ENCODE data around the gene TSSC4. TPM values are rescaled to one million over a fixed set of nuclear protein-coding genes. Genes with fewer than 3 reads are reported as not detected.
A peak's percentile ranks its signal among the peaks of the same experiment; 100 is the strongest.

The TSSC4 gene
- polyA plus RNA-seq, 3 donors: 28.1 to 74.6 (median 52.0) TPM

- Histone ChIP-seq H3K9me3 (replicated peaks in 1 of 2; ENCODE audit: control insufficient read depth in 1 of 2, insufficient read depth in 1 of 2, low read length in 2 of 2) (no peaks in the 10 kb centered on the region), H3K4me3 (replicated peaks in 1 of 3; ENCODE audit: low read depth in 2 of 3, low read length in 3 of 3) (no peak overlapping the region), H3K9ac (ENCODE audit: insufficient read depth, low read length, poor library complexity, severe bottlenecking) (no peak overlapping the region), H3K4me2 (replicated peaks; ENCODE audit: extremely low read depth, low read length, poor library complexity, severe bottlenecking) (no peak overlapping the region), H3K4me1 (ENCODE audit: control insufficient read depth in 1 of 2, insufficient read depth in 2 of 2, low read length in 2 of 2) (no peaks in the 10 kb centered on the region), H2AFZ (ENCODE audit: insufficient read depth, low read depth, low read length, poor library complexity, severe bottlenecking) (no peak overlapping the region), H3K27me3 (ENCODE audit: control insufficient read depth in 2 of 2, insufficient read depth in 2 of 2, low read length in 2 of 2) (peaks cover 0 to 2% of the 10 kb centered on the region in 2 donors), H3K79me2 (ENCODE audit: insufficient read depth, low read length) (no peaks in the 10 kb centered on the region), H3K27ac (ENCODE audit: low read depth in 1 of 2, low read length in 2 of 2) (no peak overlapping the region), H4K20me1 (ENCODE audit: insufficient read depth, low read length) (no peaks in the 10 kb centered on the region), H3K36me3 (replicated peaks in 1 of 2; ENCODE audit: control insufficient read depth in 1 of 2, insufficient read depth in 2 of 2, low read length in 2 of 2) (no peaks in the 10 kb centered on the region)
- no peak overlapping the region for H3K4me3 Mint-ChIP-seq
- no peaks in the 10 kb centered on the region for H3K36me3 Mint-ChIP-seq
- WGBS (ENCODE audit: insufficient coverage): 89% methylated on average over 9 of the region's 16 CpGs
- H3K4me1 Mint-ChIP-seq: peaks cover 5% of the 10 kb centered on the region
- DNase-seq: no peak
- intact Hi-C loops (cut with micrococcal nuclease): no loop called here
- H3K9me3 Mint-ChIP-seq: peaks cover 0 to 3% (median 0%) of the 10 kb centered on the region in 7 donors
- peaks cover 19 to 33% (median 19%) of the 10 kb centered on the region in 3 donors for H3K27me3 Mint-ChIP-seq (ENCODE audit: low read depth in 3 of 3)
- no peak for TF ChIP-seq CTCF (IDR thresholded peaks at IDR 0.05)
- no peak overlapping the region for H3K27ac Mint-ChIP-seq
Measured at GRCh38 chr11:2365571-2366210, 34.9 kb upstream of the TSSC4 start.

GRCh38 chr11:2366276-2366675, 34.3 kb upstream of the TSSC4 start:
- Histone ChIP-seq H3K4me1 (ENCODE audit: control insufficient read depth in 1 of 2, insufficient read depth in 2 of 2, low read length in 2 of 2) (no peaks in the 10 kb centered on the region), H3K79me2 (ENCODE audit: insufficient read depth, low read length) (no peaks in the 10 kb centered on the region), H2AFZ (ENCODE audit: insufficient read depth, low read depth, low read length, poor library complexity, severe bottlenecking) (no peak overlapping the region), H3K4me3 (replicated peaks in 1 of 3; ENCODE audit: low read depth in 2 of 3, low read length in 3 of 3) (no peak overlapping the region), H3K27ac (ENCODE audit: low read depth in 1 of 2, low read length in 2 of 2) (no peak overlapping the region), H3K9me3 (replicated peaks in 1 of 2; ENCODE audit: control insufficient read depth in 1 of 2, insufficient read depth in 1 of 2, low read length in 2 of 2) (no peaks in the 10 kb centered on the region), H4K20me1 (ENCODE audit: insufficient read depth, low read length) (no peaks in the 10 kb centered on the region), H3K4me2 (replicated peaks; ENCODE audit: extremely low read depth, low read length, poor library complexity, severe bottlenecking) (no peak overlapping the region), H3K36me3 (replicated peaks in 1 of 2; ENCODE audit: control insufficient read depth in 1 of 2, insufficient read depth in 2 of 2, low read length in 2 of 2) (no peaks in the 10 kb centered on the region), H3K9ac (ENCODE audit: insufficient read depth, low read length, poor library complexity, severe bottlenecking) (no peak overlapping the region), H3K27me3 (ENCODE audit: control insufficient read depth in 2 of 2, insufficient read depth in 2 of 2, low read length in 2 of 2) (peaks cover 0 to 2% of the 10 kb centered on the region in 2 donors)
- H3K4me1 Mint-ChIP-seq: peaks cover 5% of the 10 kb centered on the region
- TF ChIP-seq CTCF (IDR thresholded peaks at IDR 0.05): no peak
- peak overlapping the region in 1 of 7 donors; percentile 18 for H3K27ac Mint-ChIP-seq
- peaks cover 19 to 33% (median 19%) of the 10 kb centered on the region in 3 donors for H3K27me3 Mint-ChIP-seq (ENCODE audit: low read depth in 3 of 3)
- H3K9me3 Mint-ChIP-seq: peaks cover 0 to 3% (median 0%) of the 10 kb centered on the region in 7 donors
- H3K36me3 Mint-ChIP-seq: no peaks in the 10 kb centered on the region
- no peak for DNase-seq
- 23% methylated on average over 10 of the region's 11 CpGs for whole genome bisulfite sequencing (ENCODE audit: insufficient coverage)
- H3K4me3 Mint-ChIP-seq: peak overlapping the region in 1 of 2 donors; percentile 43
- intact Hi-C loops (cut with micrococcal nuclease): no loop called here
